GM21529 (cell line): ENCODE measurements around the gene ELFN1.

Experiments used
- ATAC-seq: cut with Tn5 transposase; IDR thresholded peaks from one replicate; pipeline ENCODE4 v1.9.1; 2021; ENCODE audit not compliant: unreplicated experiment

ELFN1 gene

GRCh38 chr7:1723254-1723653, 53.2 kb downstream of the ELFN1 start:
- no peak for ATAC-seq

- no peak for ATAC-seq
These were observed 54.2 kb downstream of the ELFN1 start for GRCh38 chr7:1724118-1724910.

- no peak for ATAC-seq
These were observed 55.2 kb downstream of the ELFN1 start for GRCh38 chr7:1725199-1725690.

GRCh38 chr7:1725766-1726630, 55.9 kb downstream of the ELFN1 start:
- ATAC-seq: no peak

- no peak for ATAC-seq
These were observed 57.0 kb downstream of the ELFN1 start for GRCh38 chr7:1727079-1727478.

- no peak for ATAC-seq
These were observed 57.9 kb downstream of the ELFN1 start for GRCh38 chr7:1727812-1728570.

GRCh38 chr7:1729183-1729582, 59.1 kb downstream of the ELFN1 start:
- ATAC-seq: no peak

- no peak for ATAC-seq
These were observed 59.7 kb downstream of the ELFN1 start for GRCh38 chr7:1729773-1730172.

GRCh38 chr7:1732072-1732471, 62.0 kb downstream of the ELFN1 start:
- no peak for ATAC-seq

GRCh38 chr7:1732645-1733044, 62.6 kb downstream of the ELFN1 start:
- ATAC-seq: no peak

- ATAC-seq: no peak
These were observed 63.3 kb downstream of the ELFN1 start for GRCh38 chr7:1733206-1733907.

GRCh38 chr7:1733908-1734730, 64.0 kb downstream of the ELFN1 start:
- no peak for ATAC-seq

GRCh38 chr7:1735262-1735661, 65.2 kb downstream of the ELFN1 start:
- no peak for ATAC-seq

GRCh38 chr7:1735806-1736483, 65.9 kb downstream of the ELFN1 start:
- ATAC-seq: no peak

GRCh38 chr7:1736484-1736817, 66.4 kb downstream of the ELFN1 start:
- ATAC-seq: no peak

GRCh38 chr7:1736830-1737229, 66.8 kb downstream of the ELFN1 start:
- no peak for ATAC-seq

GRCh38 chr7:1737523-1737922, 67.4 kb downstream of the ELFN1 start:
- ATAC-seq: no peak

- ATAC-seq: no peak
These were observed 67.9 kb downstream of the ELFN1 start for GRCh38 chr7:1737956-1738355.

GRCh38 chr7:1738511-1738910, 68.4 kb downstream of the ELFN1 start:
- ATAC-seq: no peak
